ENCODE data around the gene HSCB.
A peak's percentile ranks its signal among the peaks of the same experiment; 100 is the strongest.
"Not testable (repeated sequence)": the region's sequence is repeated elsewhere in the genome, so short reads cannot be mapped to it uniquely, and the experiment has no call there.

The HSCB gene

GRCh38 chr22:28793976-28794584 lies 52.2 kb downstream of the HSCB start:
- Histone ChIP-seq H3K9me3 (ENCODE audit: low read length) (no peaks in the 10 kb centered on the region), H3K36me3 (ENCODE audit: insufficient read depth, low read length) (peaks cover 47% of the 10 kb centered on the region), H3K27ac (ENCODE audit: low read depth, low read length) (no peak overlapping the region)

GRCh38 chr22:28795071-28795693 lies 53.3 kb downstream of the HSCB start:
- peaks cover 34% of the 10 kb centered on the region for H3K4me1 ChIP-seq (ENCODE audit: insufficient read depth, low read length)
- no peaks in the 10 kb centered on the region for H3K27me3 ChIP-seq (ENCODE audit: control insufficient read depth in 1 of 2, insufficient read depth in 2 of 2, low read length in 2 of 2)
- H3K27ac ChIP-seq (ENCODE audit: low read depth, low read length) = no peak overlapping the region
- no peak overlapping the region for H3K4me3 ChIP-seq (ENCODE audit: low read depth in 1 of 2, low read length in 2 of 2)
- H3K36me3 ChIP-seq (ENCODE audit: insufficient read depth, low read length) = peaks cover 47% of the 10 kb centered on the region
- no peak overlapping the region for H3K9ac ChIP-seq (ENCODE audit: low read length)
- no peaks in the 10 kb centered on the region for H3K9me3 ChIP-seq (ENCODE audit: low read length)

More at GRCh38 chr22:28793976-28794584, 52.2 kb downstream of the HSCB start:
- H3K4me1 ChIP-seq (ENCODE audit: insufficient read depth, low read length) = peaks cover 33% of the 10 kb centered on the region
- H3K4me3 ChIP-seq (ENCODE audit: low read depth in 1 of 2, low read length in 2 of 2) = no peak overlapping the region
- no peaks in the 10 kb centered on the region for H3K27me3 ChIP-seq (ENCODE audit: control insufficient read depth in 1 of 2, insufficient read depth in 2 of 2, low read length in 2 of 2)
- H3K9ac ChIP-seq (ENCODE audit: low read length) = no peak overlapping the region

GRCh38 chr22:28795932-28796856 lies 54.4 kb downstream of the HSCB start:
- peaks cover 47% of the 10 kb centered on the region for H3K36me3 ChIP-seq (ENCODE audit: insufficient read depth, low read length)
- H3K9me3 ChIP-seq (ENCODE audit: low read length) = no peaks in the 10 kb centered on the region
- H3K27ac ChIP-seq (ENCODE audit: low read depth, low read length) = no peak overlapping the region
- H3K4me1 ChIP-seq (ENCODE audit: insufficient read depth, low read length) = peaks cover 34% of the 10 kb centered on the region
- H3K4me3 ChIP-seq (ENCODE audit: low read depth in 1 of 2, low read length in 2 of 2) = no peak overlapping the region
- no peaks in the 10 kb centered on the region for H3K27me3 ChIP-seq (ENCODE audit: control insufficient read depth in 1 of 2, insufficient read depth in 2 of 2, low read length in 2 of 2)
- H3K9ac ChIP-seq (ENCODE audit: low read length) = no peak overlapping the region

GRCh38 chr22:28798810-28799605 lies 57.2 kb downstream of the HSCB start:
- H3K9me3 ChIP-seq (ENCODE audit: low read length) = no peaks in the 10 kb centered on the region
- H3K4me3 ChIP-seq (ENCODE audit: low read depth in 1 of 2, low read length in 2 of 2) = peak overlapping the region; percentile 90 to 96
- peak overlapping the region; percentile 99 for H3K27ac ChIP-seq (ENCODE audit: low read depth, low read length)
- H3K27me3 ChIP-seq (ENCODE audit: control insufficient read depth in 1 of 2, insufficient read depth in 2 of 2, low read length in 2 of 2) = no peaks in the 10 kb centered on the region
- peaks cover 33% of the 10 kb centered on the region for H3K36me3 ChIP-seq (ENCODE audit: insufficient read depth, low read length)
- peaks cover 44% of the 10 kb centered on the region for H3K4me1 ChIP-seq (ENCODE audit: insufficient read depth, low read length)
- peak overlapping the region; percentile 78 for H3K9ac ChIP-seq (ENCODE audit: low read length)

GRCh38 chr22:28799606-28800307 lies 57.9 kb downstream of the HSCB start:
- peak overlapping the region; percentile 99 for H3K27ac ChIP-seq (ENCODE audit: low read depth, low read length)
- H3K9me3 ChIP-seq (ENCODE audit: low read length) = no peaks in the 10 kb centered on the region
- peak overlapping the region; percentile 90 to 96 for H3K4me3 ChIP-seq (ENCODE audit: low read depth in 1 of 2, low read length in 2 of 2)
- peaks cover 36% of the 10 kb centered on the region for H3K4me1 ChIP-seq (ENCODE audit: insufficient read depth, low read length)
- peak overlapping the region; percentile 78 for H3K9ac ChIP-seq (ENCODE audit: low read length)
- H3K36me3 ChIP-seq (ENCODE audit: insufficient read depth, low read length) = peaks cover 26% of the 10 kb centered on the region
- H3K27me3 ChIP-seq (ENCODE audit: control insufficient read depth in 1 of 2, insufficient read depth in 2 of 2, low read length in 2 of 2) = no peaks in the 10 kb centered on the region

GRCh38 chr22:28800308-28801041 lies 58.6 kb downstream of the HSCB start, which contains the start of gene XBP1:
TSS of gene XBP1 (minus strand) at chr22:28800569.
- Histone ChIP-seq H3K4me1 (ENCODE audit: insufficient read depth, low read length) (peaks cover 32% of the 10 kb centered on the region), H3K27me3 (ENCODE audit: control insufficient read depth in 1 of 2, insufficient read depth in 2 of 2, low read length in 2 of 2) (no peaks in the 10 kb centered on the region), H3K9ac (ENCODE audit: low read length) (peak within 1 kb of the TSS; percentile 96), H3K36me3 (ENCODE audit: insufficient read depth, low read length) (peaks cover 18% of the 10 kb centered on the region), H3K4me3 (ENCODE audit: low read depth in 1 of 2, low read length in 2 of 2) (peak within 1 kb of the TSS; percentile 90 to 96), H3K27ac (ENCODE audit: low read depth, low read length) (peak within 1 kb of the TSS; percentile 99), H3K9me3 (ENCODE audit: low read length) (no peaks in the 10 kb centered on the region)

GRCh38 chr22:28801845-28802594 lies 60.2 kb downstream of the HSCB start:
- Histone ChIP-seq H3K36me3 (ENCODE audit: insufficient read depth, low read length) (peaks cover 5% of the 10 kb centered on the region), H3K27ac (ENCODE audit: low read depth, low read length) (no peak overlapping the region), H3K27me3 (ENCODE audit: control insufficient read depth in 1 of 2, insufficient read depth in 2 of 2, low read length in 2 of 2) (no peaks in the 10 kb centered on the region), H3K4me3 (ENCODE audit: low read depth in 1 of 2, low read length in 2 of 2) (peak overlapping the region in 1 of 2 donors; percentile 7), H3K9ac (ENCODE audit: low read length) (no peak overlapping the region), H3K4me1 (ENCODE audit: insufficient read depth, low read length) (peaks cover 31% of the 10 kb centered on the region), H3K9me3 (ENCODE audit: low read length) (no peaks in the 10 kb centered on the region)

- Histone ChIP-seq H3K4me1 (ENCODE audit: insufficient read depth, low read length) (peaks cover 27% of the 10 kb centered on the region), H3K9ac (ENCODE audit: low read length) (no peak overlapping the region), H3K36me3 (ENCODE audit: insufficient read depth, low read length) (no peaks in the 10 kb centered on the region), H3K27me3 (ENCODE audit: control insufficient read depth in 1 of 2, insufficient read depth in 2 of 2, low read length in 2 of 2) (no peaks in the 10 kb centered on the region), H3K9me3 (ENCODE audit: low read length) (no peaks in the 10 kb centered on the region), H3K27ac (ENCODE audit: low read depth, low read length) (no peak overlapping the region), H3K4me3 (ENCODE audit: low read depth in 1 of 2, low read length in 2 of 2) (no peak overlapping the region)
Observed at GRCh38 chr22:28802595-28803123, 60.8 kb downstream of the HSCB start.

- H3K36me3 ChIP-seq (ENCODE audit: insufficient read depth, low read length); H3K27me3 ChIP-seq (ENCODE audit: control insufficient read depth in 1 of 2, insufficient read depth in 2 of 2, low read length in 2 of 2); H3K27ac ChIP-seq (ENCODE audit: low read depth, low read length); H3K4me3 ChIP-seq (ENCODE audit: low read depth in 1 of 2, low read length in 2 of 2); H3K9me3 ChIP-seq (ENCODE audit: low read length); H3K9ac ChIP-seq (ENCODE audit: low read length): not testable (repeated sequence)
- peaks cover 12% of the 10 kb centered on the region for H3K4me1 ChIP-seq (ENCODE audit: insufficient read depth, low read length)
Observed at GRCh38 chr22:28805426-28805825, 63.6 kb downstream of the HSCB start.
